BJ (cell line): ENCODE measurements around the gene PPP1R3E. TPM values are rescaled to one million over a fixed set of nuclear protein-coding genes. Genes with fewer than 3 reads are reported as not detected.
"Not testable (repeated sequence)": the region's sequence is repeated elsewhere in the genome, so short reads cannot be mapped to it uniquely, and the experiment has no call there.

Experiments used
- CTCF ChIA-PET: fragments of 350-600 bp; formaldehyde crosslinking; extraction: SDS; loops from one replicate; lab custom pipeline; 2021; ENCODE audit warnings: antibody characterized with exemption, inconsistent platforms; lab: Yijun Ruan, JAX
- POLR2A ChIA-PET: fragments of 300-600 bp; sonication (Branson Sonifier 250); formaldehyde crosslinking; extraction: SDS; loops from one replicate; lab custom pipeline; 2021; ENCODE audit warnings: antibody characterized with exemption; lab: Charles Lee
- DNase-seq: peaks from one replicate; pipeline ENCODE4 v3.0.0-alpha.2; 2011; ENCODE audit warnings: low read depth
- H3K27me3 ChIP-seq: 2 replicates; pipeline ENCODE4 v1.6.0; 2011; ENCODE audit warnings: low read length; ENCODE audit not compliant: control insufficient read depth, insufficient read depth
- H3K36me3 ChIP-seq: 2 replicates; pipeline ENCODE4 v1.5.1; 2011; ENCODE audit warnings: low read length; ENCODE audit not compliant: control insufficient read depth, insufficient read depth
- H3K4me3 ChIP-seq: 2 replicates; pipeline ENCODE4 v1.5.1; 2011; ENCODE audit warnings: low read depth, mild to moderate bottlenecking, control low read depth, low read length
- polyA plus RNA-seq: library from polyadenylated mRNA; depleted of rRNA; stranded (reverse); fragments of >200 nt; gene quantifications from 2 replicates; pipeline ENCODE4 v1.2.3, GENCODE V29; 2011
- TF ChIP-seq, protein P1 (sequence below): IDR thresholded peaks from 2 replicates; pipeline ENCODE4 v1.5.1; 2011; ENCODE audit warnings: low read depth, mild to moderate bottlenecking, control low read depth, inconsistent platforms, low read length, moderate library complexity; ENCODE audit not compliant: insufficient read depth

The PPP1R3E gene
- polyA plus RNA-seq, 1 experiment, result 2.8 TPM

DNA sequence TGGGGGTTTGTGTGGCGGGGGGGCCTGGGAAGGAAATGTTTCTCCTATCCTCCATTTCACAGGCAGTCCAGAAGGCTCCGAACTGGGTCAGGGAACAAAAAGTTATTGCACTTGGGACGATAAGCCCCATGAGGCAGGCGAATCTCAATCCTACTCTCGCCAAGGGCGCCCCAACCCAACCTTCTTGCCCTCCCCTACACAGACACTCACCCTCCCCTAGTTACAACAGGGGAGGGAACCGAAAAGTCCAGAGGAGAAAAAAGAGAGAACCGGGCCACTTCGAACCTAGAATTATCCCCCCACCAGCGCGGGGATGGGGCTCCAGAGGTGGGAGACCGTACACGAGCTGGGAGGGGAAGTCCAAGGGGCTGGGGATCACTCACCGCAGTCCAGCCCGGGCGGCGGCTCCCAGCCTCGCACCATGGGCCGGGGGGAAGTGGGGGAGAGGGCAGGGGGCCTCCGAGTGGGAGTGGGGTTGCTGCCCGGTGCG is 17.1 kb downstream of the PPP1R3E start:
- peaks cover 2% of the 10 kb centered on the region for H3K27me3 ChIP-seq
- no peak for DNase-seq
- peak overlapping the region; percentile 92 for H3K4me3 ChIP-seq
- TF ChIP-seq, protein P1, sequence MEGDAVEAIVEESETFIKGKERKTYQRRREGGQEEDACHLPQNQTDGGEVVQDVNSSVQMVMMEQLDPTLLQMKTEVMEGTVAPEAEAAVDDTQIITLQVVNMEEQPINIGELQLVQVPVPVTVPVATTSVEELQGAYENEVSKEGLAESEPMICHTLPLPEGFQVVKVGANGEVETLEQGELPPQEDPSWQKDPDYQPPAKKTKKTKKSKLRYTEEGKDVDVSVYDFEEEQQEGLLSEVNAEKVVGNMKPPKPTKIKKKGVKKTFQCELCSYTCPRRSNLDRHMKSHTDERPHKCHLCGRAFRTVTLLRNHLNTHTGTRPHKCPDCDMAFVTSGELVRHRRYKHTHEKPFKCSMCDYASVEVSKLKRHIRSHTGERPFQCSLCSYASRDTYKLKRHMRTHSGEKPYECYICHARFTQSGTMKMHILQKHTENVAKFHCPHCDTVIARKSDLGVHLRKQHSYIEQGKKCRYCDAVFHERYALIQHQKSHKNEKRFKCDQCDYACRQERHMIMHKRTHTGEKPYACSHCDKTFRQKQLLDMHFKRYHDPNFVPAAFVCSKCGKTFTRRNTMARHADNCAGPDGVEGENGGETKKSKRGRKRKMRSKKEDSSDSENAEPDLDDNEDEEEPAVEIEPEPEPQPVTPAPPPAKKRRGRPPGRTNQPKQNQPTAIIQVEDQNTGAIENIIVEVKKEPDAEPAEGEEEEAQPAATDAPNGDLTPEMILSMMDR, result no peak
- no peaks in the 10 kb centered on the region for H3K36me3 ChIP-seq
- CTCF ChIA-PET, result interaction anchor here (2.0 to 3.8 kb wide), 3 partner anchors 9 to 15 kb away, joined by 12 to 15 read pairs (median 13); no protein-coding TSS in a partner anchor
- POLR2A ChIA-PET, result interaction anchor here (0.7 to 1.3 kb wide), 2 partner anchors 15 to 37 kb away, joined by 3 to 6 read pairs; no protein-coding TSS in a partner anchor

DNA sequence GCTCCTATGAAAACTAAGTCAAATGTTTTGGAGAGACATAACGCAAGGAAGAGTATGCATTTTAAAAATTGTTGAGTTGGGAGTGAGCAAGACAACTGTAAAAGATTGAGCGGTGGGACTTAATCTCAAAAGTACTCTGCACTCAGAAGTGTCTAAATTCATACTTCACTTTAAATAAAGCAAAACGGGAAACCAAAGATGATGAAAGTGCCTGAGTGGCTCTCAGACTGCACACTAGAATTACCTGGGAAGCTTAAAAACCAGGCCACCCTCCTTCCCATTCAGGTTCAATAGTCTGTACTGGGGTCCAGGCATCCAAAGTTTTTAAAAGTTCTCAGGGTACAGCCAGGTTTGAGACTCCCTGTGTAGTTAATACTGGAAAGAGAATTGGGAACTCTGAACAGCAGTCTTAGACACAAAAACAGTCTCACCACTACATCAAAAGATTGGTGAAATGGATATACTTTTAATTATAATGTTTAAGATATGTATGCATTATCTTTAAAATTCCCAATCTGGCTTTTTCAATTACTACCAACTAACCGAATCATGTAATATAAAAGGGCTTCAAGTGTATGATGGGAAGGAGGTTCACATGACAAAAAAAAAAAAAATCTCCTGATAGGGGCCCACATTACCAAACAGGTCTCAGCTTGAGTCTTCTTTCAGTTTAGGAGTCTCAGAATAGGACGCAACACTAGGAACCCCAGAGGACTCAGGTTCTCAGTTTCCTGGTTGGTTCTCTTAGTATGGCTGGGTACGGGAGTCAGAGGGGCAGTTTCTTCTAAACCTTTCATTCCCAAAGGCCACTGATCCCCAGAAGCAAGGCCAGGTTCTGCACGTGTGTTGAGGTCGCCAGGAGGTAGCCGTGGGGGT is 17.8 kb downstream of the PPP1R3E start:
- peak overlapping the region; percentile 92 for H3K4me3 ChIP-seq
- DNase-seq, result no peak
- POLR2A ChIA-PET, result interaction anchor here (0.7 kb wide), 1 partner anchor 38 kb away, joined by 6 read pairs; no protein-coding TSS in a partner anchor
- CTCF ChIA-PET, result interaction anchor here (2.0 to 3.8 kb wide), 3 partner anchors 10 to 15 kb away, joined by 12 to 15 read pairs (median 13); no protein-coding TSS in a partner anchor
- TF ChIP-seq, protein P1, result no peak
- peaks cover 2% of the 10 kb centered on the region for H3K27me3 ChIP-seq
- no peaks in the 10 kb centered on the region for H3K36me3 ChIP-seq

DNA sequence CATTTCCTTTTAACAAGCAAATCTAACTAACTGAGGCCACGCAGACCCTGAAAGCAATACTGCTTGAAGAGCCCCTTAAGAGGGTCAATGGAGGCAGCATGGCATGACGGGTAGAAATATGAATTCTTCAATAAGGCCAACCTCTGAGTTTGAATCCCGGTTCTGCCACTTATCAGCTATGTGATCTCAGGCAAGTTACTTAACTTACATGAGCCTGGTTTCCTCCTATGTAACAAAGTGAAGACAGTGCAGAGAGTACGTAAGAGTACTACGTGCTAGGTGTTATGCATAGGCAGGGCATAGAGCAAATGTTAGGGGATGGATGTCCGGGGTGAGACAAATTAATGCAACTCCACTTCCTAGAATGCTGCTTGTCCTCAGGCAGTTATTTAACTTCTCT is 21.4 kb downstream of the PPP1R3E start:
- CTCF ChIA-PET, result interaction anchor here (0.9 to 2.2 kb wide), 3 partner anchors 12 to 34 kb away, joined by 3 to 9 read pairs (median 3); no protein-coding TSS in a partner anchor
- DNase-seq, result no peak
- Histone ChIP-seq H3K36me3 (no peaks in the 10 kb centered on the region), H3K27me3 (no peaks in the 10 kb centered on the region), H3K4me3 (no peak overlapping the region)
- TF ChIP-seq, protein P1, result no peak
- POLR2A ChIA-PET, result no interaction called here

- DNase-seq, H3K36me3 ChIP-seq, H3K4me3 ChIP-seq, H3K27me3 ChIP-seq: not testable (repeated sequence)
- CTCF ChIA-PET, result interaction anchor here (0.6 to 1.2 kb wide), 5 partner anchors 10 to 209 kb away, joined by 3 read pairs; no protein-coding TSS in a partner anchor
- POLR2A ChIA-PET, result interaction anchor here (0.6 kb wide), 1 partner anchor 17 kb away, joined by 7 read pairs; no protein-coding TSS in a partner anchor
Measured at GRCh38 chr14:23277928-23278327, 24.7 kb downstream of the PPP1R3E start.

- H3K36me3 ChIP-seq, result no peaks in the 10 kb centered on the region; the same call in 1 of the 2 replicates
- POLR2A ChIA-PET, result no interaction called here
- CTCF ChIA-PET, result interaction anchor here (0.7 to 0.9 kb wide), 3 partner anchors 10 to 103 kb away, joined by 3 to 4 read pairs (median 3); no protein-coding TSS in a partner anchor
Measured at GRCh38 chr14:23277189-23277588, 25.5 kb downstream of the PPP1R3E start.

More at GRCh38 chr14:23277189-23277588, 25.5 kb downstream of the PPP1R3E start:
- Histone ChIP-seq H3K4me3 (no peak overlapping the region), H3K27me3 (no peaks in the 10 kb centered on the region)
- no peak for DNase-seq
- TF ChIP-seq, protein P1, result no peak
